Ecto neural progenitor cell (in vitro differentiated cells): ENCODE data around the gene SMAD4.

Experiments used
- DNase-seq: peaks from one replicate; pipeline ENCODE4 v3.0.0-alpha.2; 2018; ENCODE audit warnings: low spot score

The SMAD4 gene

DNA sequence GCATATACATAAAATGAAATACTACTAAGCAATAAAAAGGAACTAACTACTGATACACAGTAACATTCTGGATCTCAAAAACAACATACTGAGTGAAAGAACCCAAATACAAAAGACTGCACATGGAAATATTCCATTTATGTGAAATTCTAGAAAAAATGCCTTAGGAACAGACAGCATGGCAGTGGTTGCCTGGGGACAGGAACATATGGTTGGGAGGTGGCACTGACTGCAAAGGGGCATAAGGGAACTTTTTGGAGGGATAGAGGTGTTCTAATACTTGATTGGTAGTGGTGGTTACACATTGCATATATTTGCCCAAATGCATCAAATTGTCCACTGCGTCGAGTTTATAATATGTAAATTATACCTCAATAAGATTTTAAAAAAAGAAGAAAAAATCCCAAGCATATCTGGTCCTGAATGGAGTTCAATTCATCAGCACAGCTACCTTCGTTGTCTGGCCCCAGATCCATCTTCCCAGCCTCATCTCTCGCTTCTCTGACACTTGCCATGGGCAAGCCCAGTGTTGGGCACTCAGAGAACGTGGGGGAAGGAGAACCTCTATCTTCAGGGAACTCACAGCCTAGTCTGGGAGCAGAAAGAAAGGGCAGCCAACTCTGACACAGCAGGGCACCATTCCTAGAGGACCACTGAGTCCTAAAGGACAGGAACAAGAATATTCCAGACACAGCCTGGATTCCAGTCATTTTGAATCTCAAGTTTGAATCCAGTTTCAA lies 8.6 kb upstream of the SMAD4 start:
- no peak for DNase-seq

DNA sequence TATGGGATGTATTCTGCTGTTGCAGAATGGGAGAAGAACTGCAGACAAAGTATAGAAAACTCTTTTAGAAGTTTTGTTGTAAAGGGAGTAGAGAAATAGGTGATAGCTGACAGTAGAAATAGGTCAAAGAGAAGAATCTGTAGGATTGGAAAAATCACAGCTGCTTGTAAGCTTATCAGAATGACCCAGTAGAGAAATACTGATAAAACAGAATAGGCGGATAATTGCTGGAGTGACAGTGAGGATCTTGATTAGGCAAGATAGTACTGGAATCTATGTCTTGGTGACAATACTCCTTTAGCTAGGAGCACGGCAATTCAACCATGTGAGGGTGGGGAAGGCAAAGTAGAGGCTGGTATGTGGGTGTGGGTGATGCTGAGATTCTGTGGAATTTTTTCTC lies 4.5 kb upstream of the SMAD4 start:
- no peak for DNase-seq

DNA sequence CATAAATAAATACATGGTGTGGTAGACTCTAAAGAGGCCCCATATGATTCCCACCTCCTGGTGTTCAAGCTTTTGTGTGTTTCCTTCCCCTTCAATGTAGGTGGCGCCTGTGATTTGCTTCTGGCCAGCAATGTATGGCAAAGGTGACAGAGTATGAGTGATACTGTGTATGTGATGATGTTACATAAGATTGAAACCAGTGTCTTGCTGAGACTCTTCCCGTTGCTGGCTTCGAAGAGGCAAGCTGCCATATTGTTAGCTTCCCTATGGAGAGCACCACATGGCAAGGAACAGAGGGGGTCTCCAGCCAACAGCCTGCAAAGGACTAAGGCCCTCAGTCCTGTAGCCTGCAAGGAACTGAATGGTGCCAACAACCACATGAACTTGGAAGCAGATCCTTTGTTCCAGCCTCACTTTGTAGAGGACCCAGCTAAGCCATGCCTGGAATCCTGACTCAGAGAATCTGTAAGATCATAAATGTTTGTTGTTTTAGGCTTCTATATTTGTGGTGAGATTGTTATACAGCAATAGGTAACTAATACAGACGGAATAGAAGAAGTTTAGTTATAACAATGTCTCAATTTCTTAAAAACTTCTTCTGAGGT lies 1.7 kb upstream of the SMAD4 start:
- no peak for DNase-seq

DNA sequence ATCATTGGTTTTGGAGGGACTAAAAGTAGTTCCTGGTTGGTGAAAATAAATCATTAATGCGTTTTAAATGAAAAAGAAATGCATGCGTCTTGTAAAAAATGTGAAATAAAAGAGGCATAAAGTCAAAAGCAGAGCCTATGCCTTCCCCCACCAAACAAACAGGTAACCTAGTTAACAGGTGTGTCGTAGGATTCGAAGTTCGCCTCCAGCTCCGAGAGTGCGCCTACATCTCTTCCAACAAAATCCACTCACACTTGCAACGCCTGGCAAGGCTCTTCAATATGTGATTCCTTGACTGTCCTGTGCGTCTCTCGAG lies 677 bp upstream of the SMAD4 start:
- DNase-seq, result no peak

DNA sequence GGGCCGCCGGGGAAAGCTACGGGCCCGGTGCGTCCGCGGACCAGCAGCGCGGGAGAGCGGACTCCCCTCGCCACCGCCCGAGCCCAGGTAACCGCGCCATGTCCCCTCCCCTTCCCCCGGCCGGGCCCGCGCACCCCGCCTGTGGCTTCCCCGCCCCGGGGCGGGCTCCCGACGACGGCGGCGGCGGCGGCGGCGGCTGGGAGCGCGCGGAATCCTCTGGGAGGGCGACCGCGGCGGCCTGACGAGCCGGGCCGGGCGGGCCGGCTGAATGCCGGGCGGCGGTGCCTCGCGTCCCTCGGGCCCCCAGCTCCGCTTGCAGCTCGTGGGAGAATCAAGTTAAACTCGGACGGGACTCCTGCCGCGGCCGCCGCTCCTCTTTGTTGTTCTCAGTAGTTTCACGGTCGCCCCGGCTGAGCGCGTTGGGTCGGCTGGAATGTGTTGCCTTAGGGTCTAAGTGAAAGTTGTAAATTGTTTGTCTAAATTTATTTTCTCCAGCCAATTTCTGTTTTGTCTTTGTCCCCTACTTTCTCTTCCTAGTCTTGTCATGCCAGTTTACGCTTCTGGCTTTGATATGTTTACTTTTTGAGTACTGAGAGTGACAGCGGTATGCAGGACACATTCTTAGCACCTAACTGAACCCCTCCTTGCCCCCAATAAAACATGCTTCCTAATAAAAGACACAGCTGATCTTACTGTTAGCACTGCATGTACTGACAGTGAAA lies 685 bp downstream of the SMAD4 start:
- peak; percentile 83 for DNase-seq

DNA sequence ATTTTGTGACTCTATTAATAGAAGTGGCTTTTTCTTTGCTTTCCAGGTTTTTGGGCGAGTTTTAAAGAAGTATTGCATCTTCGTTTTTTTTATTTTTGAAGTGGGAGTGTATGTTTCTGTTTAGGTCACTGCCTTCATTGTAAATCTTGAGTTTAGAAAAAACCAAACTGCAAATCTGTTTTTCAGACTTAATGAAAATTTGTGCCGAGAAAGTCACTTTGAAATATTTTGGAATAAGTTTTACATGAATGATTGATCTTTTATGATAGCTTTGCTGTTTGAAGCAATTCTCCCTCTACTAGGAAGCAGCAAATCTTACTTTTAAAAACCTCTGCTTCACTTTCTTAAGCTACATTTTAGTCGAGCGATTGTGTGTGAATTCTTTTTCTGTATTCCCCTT lies 2.2 kb downstream of the SMAD4 start:
- DNase-seq, result no peak

DNA sequence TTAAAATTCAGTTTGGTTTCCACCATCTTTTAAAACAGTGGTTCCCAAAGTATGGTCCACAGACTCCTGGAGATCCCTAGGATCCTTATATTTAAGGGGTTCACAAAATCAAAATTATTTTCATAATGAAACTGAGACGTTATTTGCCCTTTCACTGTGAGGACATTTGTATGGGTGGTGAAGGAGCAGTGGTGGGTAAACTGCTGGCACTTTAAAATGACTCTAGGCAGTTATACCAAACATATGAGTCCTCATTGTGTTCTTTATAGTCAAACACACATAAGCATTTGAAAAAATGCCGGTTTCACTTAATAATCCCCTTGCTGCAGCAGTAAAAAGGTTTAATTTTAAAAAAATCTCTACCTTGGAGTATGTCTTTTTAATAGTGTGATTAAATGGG lies 7.2 kb downstream of the SMAD4 start:
- DNase-seq, result no peak

DNA sequence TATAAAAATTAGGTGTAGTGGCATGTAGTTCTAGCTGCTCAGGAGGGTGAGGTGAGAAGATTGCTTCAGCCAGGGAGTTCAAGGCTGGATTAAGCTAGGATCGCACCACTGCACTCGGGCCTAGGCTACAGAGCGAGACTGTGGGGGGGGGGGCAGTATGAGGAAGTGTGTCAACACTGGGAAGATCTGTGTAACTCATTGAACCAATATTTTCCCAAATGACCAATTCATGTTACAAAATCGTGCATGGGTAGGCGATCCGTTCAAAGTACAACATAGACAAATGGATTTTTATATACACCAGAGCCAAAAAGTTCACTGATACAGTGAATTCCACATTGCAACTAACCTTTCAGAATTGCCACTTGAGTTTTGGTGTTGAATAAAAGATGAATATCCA lies 8.1 kb downstream of the SMAD4 start:
- no peak for DNase-seq

DNA sequence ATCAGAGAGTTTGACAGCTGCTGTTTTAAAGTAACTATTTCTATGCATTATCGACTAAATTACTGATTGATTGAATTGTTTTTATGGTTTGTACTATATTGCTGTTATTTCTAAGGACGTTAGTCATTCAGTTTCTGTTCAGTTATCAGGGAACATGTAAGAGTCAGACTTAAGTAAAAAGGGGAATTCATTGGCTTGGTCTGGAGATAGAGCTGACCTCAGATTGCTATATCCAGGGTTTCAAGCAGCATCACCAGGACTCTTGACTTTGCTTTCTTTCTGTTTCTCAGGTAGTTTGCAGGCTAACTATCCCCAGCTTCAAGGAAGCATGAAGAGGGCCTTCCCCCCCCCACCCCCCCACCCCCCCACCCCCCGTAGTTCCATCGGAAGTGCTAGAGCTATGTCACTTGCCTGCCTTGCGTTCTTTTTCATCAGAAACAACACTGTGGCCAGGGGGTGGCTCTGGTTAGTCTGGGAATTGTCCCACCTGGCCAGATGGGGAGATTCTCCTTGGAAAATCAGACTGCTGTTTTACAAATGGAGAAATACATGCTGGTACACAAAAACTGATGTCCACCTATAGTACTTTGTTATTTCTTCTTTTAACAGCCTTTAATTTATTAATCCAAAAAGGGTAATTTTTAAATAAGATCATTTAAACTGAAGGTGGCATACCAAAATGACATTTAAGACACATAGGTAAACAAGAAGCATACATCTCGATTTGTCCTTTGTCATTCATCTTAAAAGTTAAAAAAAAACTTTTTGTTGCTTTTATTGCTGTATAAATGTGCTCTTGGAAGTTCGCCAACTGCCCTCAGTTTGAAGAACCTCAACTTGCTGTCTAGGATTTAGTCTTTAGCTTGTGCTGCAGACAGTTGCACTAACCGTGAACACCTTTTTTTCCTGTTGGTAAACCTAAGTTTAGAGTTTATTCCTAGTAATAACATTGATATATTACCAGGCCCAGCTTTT lies 9.4 kb downstream of the SMAD4 start:
- DNase-seq, result no peak

DNA sequence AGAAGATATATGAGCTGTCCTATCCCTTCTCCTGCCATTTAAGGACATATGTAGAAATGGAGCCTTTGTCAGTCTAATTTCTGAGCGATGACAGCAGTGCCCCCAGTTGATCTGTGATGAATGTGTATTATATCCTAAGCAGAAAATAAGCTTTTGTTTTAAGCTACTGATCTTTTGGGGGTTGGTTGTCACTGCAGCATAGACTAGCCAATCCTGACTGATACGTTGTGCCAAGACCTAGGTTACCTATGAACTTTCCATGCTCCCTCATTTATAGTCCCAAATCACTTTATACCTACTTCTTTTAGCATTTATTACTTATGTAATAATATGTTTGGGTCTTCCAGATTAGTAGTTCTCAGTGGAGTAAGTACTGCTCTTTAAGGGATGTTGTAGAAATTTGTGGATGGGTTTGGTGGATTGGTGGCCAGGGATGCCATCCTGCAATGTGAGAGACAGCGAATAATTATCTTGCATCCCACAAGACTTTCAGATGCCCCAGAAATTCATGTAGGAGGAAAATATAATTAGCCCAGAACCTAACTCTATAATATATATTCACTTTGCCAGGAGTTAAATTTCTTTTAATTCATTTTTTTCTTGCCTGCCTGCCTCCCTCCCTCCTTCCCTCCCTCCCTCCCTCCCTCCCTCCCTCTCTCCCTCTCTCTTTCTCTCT lies 11.8 kb downstream of the SMAD4 start:
- no peak for DNase-seq

DNA sequence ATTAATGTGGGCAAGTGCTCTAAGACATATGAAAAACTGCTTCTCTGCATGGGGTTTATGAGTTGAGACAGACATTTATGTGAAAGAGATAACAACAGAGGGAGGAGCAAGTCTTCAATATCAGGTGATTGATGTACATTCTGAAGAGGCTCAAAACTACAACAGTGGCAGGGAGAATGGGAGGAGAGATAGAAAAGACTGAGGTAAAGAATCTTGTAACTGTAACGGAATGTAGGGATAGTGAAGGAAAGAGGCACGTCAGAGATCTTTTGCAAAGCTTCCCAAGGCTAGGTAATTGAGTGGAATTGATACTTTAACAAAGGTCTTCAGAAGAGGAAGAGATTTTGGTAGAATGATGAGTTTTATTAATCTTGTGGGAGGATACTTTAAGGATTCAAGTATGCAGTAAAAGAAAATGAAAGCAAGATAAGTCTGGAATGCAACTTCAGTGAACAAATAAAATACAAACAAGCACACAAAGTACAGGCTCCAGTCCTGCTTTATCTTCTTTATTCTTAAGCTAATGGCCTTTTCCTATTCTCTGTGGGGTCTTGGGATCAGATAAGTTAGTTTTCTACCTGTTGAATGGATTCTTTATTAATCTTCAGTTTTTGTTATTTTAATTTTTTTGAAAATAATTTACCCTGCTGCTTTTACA lies 15.0 kb downstream of the SMAD4 start:
- DNase-seq, result no peak

DNA sequence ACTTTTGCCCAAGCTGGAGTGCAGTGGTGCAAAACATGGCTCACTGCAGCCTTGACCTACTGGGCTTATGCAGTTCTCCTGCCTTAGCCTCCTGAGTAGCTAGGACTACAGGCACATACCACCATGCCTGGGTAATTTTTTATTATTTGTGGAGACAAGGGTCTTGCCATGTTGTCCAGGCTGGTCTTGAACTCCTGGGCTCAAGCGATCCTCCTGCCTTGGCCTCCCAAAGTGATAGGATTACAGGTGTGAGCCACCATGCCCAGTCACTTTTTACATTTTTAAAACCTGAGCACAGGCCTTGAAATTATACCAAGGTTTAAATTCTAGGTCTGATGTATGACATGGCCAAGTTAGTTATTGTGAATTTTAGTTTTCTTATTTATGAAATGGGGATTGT lies 18.2 kb downstream of the SMAD4 start:
- DNase-seq, result no peak

DNA sequence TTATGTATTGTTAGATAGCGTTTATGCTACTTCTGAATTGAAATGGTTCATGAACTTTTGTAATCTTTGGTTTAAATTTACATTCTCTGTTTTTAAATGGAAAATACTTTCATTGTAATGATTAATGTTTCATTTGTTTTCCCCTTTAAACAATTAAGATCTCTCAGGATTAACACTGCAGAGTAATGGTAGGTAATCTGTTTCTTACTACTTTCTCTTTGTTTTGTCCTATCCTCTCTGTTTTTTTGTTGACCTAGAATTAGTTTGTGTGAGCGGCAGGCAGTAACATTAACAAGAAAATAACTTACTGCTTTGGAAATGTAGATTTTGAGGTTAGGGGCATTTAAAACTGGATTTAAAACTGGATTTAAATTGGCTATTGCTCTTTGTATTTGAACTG lies 19.1 kb downstream of the SMAD4 start:
- no peak for DNase-seq

DNA sequence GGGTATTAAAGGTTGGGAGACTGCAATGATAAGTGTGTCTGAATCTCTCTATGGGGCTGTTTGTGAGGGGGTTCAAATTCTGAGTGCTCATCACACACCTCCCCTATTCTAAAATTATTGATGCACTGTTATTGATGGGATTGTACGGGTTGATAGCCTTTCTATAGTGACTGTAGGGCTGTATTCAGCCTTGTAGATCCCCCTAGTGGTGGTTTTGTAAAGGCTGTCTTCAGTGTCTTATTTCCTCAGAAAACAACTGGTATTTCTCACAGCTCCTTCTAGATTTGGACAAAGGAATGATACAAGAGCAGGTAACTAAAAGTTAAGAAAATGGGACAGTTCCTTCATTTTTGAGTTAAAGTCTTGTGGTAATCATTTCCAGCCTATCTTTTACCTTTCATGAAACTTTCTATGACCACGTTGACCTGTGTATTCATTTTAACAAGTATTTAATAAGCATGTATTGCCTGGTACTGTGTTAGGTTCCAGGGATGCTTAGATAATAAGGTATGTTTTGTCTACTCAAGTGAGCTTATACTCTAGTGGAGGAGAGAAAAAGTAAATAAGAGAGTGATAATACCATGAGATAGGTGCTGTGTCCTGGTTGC lies 21.2 kb downstream of the SMAD4 start:
- DNase-seq, result no peak

DNA sequence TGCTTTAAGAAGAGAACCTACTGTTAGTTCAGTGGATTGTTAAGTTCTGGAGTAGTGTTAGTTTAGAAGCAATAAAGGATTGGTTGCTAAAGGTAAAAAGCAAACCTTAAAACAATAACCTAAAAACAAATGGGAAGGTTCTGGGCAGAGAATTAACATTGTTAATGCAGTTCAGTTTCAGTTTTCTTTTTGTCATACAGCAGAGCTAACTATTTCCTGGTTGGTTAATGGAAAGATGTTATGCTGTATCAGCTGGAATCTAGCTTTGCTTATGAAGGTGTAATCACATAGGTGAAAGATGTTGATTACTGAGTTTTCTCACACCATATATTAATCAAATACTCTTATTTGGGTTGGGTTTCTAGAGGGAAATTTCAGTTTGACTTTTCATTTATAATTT lies 23.8 kb downstream of the SMAD4 start:
- no peak for DNase-seq

DNA sequence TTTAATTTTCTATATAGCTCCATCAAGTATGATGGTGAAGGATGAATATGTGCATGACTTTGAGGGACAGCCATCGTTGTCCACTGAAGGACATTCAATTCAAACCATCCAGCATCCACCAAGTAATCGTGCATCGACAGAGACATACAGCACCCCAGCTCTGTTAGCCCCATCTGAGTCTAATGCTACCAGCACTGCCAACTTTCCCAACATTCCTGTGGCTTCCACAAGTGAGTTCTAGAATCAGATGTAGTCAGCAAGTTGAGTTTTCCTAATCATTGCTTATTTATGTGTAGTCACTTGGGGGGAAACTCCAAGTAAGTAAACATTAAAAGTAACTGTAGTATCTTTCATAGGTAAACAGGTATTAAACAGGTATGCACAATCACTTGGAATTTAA lies 24.8 kb downstream of the SMAD4 start:
- no peak for DNase-seq

DNA sequence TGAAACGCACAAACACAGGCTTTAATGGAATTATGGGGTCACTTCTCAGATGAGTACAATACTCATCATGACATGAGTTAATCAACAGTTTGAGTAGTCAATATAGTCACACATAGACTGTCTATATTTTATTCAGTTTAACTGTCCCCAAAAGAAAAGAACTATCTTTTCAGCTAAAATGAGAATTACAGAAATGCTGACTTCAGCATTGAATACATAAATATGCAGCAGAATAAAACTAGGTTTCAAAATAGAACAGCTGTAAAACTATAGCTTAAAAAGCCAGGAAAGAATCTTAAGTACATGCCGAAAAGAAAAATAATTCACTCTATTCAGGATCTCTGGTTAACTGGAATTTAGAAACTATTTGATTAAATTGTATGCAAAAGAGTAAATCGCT lies 30.0 kb downstream of the SMAD4 start:
- DNase-seq, result no peak

DNA sequence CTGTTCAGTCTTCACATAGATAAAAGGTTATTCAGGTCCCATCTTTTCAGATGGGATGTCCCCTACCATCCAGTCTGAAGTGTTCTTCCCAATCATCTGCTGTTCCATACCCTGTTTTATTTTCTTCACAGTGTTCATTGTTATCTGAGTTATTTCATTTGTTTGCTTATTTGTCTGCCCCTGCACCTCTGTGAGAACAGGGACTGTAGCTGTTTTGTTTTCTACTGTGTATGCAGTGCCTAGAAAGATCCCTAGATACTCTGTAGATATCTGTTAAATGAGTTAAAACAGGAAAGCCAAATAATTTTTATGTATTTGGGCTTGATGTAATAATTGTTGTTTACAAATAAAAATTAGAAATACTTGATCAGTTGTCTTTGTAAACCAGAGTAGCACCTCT lies 34.2 kb downstream of the SMAD4 start:
- DNase-seq, result no peak

DNA sequence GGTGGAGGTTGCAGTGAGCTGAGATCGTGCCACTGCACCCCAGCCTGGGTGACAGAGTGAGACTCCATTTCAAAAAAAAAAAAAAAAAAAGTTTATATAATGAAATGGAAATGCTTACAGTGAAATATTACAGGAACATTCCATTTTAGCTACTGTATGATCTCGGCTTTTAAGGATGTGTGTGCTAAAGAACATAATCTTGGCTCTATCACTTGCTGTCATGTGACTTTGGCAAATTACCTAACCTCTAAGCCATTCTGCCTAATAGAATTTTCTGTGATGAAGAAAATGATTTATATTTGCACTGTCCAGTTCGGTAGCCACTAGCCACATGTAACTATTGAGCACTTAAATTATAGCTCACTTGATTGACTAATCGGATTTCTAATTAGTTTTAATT lies 36.3 kb downstream of the SMAD4 start:
- no peak for DNase-seq

DNA sequence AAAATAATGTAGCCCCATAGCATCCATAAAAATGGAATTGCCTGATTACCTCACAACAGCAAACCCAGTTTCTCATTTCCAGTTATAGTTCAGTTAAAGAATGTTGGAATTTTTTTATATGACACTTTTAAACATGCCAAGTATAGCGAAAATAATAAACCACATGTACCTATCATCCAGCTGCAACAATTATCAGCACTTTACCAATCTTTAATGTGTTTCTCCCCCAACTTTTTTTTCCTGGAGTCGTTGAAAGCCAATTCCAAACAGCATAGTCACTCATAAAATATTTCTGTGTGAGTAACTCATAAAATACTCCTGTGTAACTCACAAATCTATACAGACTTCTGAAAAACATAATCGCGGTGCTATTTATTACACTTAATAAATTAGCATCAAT lies 38.1 kb downstream of the SMAD4 start:
- no peak for DNase-seq

DNA sequence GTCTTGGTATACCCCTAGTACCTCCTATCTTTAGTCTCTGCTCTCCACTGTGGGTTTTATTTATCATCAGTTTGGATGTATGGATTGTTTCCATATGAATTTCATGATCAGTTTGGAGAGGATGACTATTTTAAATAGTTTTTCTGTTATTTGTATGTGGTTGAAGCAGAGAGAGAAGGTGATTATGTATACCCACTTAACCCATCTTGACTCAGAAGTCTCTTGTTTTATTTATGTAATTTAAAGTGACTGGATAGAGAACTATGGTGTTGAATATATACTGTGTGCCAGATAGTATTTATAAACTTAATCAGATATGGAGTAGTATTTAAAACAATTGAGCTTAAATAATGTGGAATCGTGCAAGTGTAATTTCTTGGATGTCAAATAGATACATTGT lies 39.9 kb downstream of the SMAD4 start:
- no peak for DNase-seq
